ENCODE measurements around the gene DCST1. TPM values are rescaled to one million over a fixed set of nuclear protein-coding genes. Genes with fewer than 3 reads are reported as not detected.
"Not testable (repeated sequence)": the region's sequence is repeated elsewhere in the genome, so short reads cannot be mapped to it uniquely, and the experiment has no call there.

DCST1 gene
- total RNA-seq (2012; rRNA removed), result not detected in 2 replicates

- Histone ChIP-seq H3K9me3 (replicated peaks; ENCODE audit: low read length) (no peaks in the 10 kb centered on the region), H3K4me3 (ENCODE audit: low read length) (no peak within 1 kb of the TSS), H3K9ac (ENCODE audit: low read depth, low read length) (no peak within 1 kb of the TSS), H3K4me2 (ENCODE audit: low read length) (no peak within 1 kb of the TSS), H3K27me3 (ENCODE audit: control insufficient read depth, insufficient read depth, low read length) (peaks cover 17% of the 10 kb centered on the region), H3K4me1 (ENCODE audit: control insufficient read depth, insufficient read depth, low read length) (no peaks in the 10 kb centered on the region), H3K36me3 (ENCODE audit: insufficient read depth, low read length) (no peaks in the 10 kb centered on the region)
Measured at GRCh38 chr1:155033524-155033923, at the start of gene DCST1, which contains the start of gene DCST2. Gene DCST1 (plus strand): TSS chr1:155033824. CDS start chr1:155034037, 213 bp downstream. Gene DCST2 (minus strand): TSS chr1:155033781. CDS start chr1:155033701, 80 bp downstream.

GRCh38 chr1:154986736-154987135 lies 46.9 kb upstream of the DCST1 start:
- not testable (repeated sequence) for H3K4me2 ChIP-seq (ENCODE audit: low read length); H3K27me3 ChIP-seq (ENCODE audit: control insufficient read depth, insufficient read depth, low read length); H3K9me3 ChIP-seq (replicated peaks; ENCODE audit: low read length); H3K9ac ChIP-seq (ENCODE audit: low read depth, low read length); H3K4me3 ChIP-seq (ENCODE audit: low read length)
- H3K36me3 ChIP-seq (ENCODE audit: insufficient read depth, low read length), result peaks cover 36% of the 10 kb centered on the region
- peaks cover 16% of the 10 kb centered on the region for H3K4me1 ChIP-seq (ENCODE audit: control insufficient read depth, insufficient read depth, low read length)

- H3K4me3 ChIP-seq (ENCODE audit: low read length), result no peak overlapping the region
- no peak overlapping the region for H3K4me2 ChIP-seq (ENCODE audit: low read length)
- H3K36me3 ChIP-seq (ENCODE audit: insufficient read depth, low read length), result peaks cover 36% of the 10 kb centered on the region
- H3K27me3 ChIP-seq (ENCODE audit: control insufficient read depth, insufficient read depth, low read length), result no peaks in the 10 kb centered on the region
- no peak overlapping the region for H3K9ac ChIP-seq (ENCODE audit: low read depth, low read length)
- H3K4me1 ChIP-seq (ENCODE audit: control insufficient read depth, insufficient read depth, low read length), result peaks cover 15% of the 10 kb centered on the region
- H3K9me3 ChIP-seq (replicated peaks; ENCODE audit: low read length), result no peaks in the 10 kb centered on the region
Measured at GRCh38 chr1:154987326-154987725, 46.3 kb upstream of the DCST1 start.

GRCh38 chr1:154988058-154988954 lies 45.3 kb upstream of the DCST1 start:
- Histone ChIP-seq H3K4me3 (ENCODE audit: low read length) (no peak overlapping the region), H3K36me3 (ENCODE audit: insufficient read depth, low read length) (peaks cover 36% of the 10 kb centered on the region), H3K4me1 (ENCODE audit: control insufficient read depth, insufficient read depth, low read length) (peaks cover 14% of the 10 kb centered on the region), H3K4me2 (ENCODE audit: low read length) (no peak overlapping the region), H3K9ac (ENCODE audit: low read depth, low read length) (no peak overlapping the region), H3K27me3 (ENCODE audit: control insufficient read depth, insufficient read depth, low read length) (no peaks in the 10 kb centered on the region), H3K9me3 (replicated peaks; ENCODE audit: low read length) (no peaks in the 10 kb centered on the region)

GRCh38 chr1:154989195-154989860 lies 44.3 kb upstream of the DCST1 start:
- Histone ChIP-seq H3K36me3 (ENCODE audit: insufficient read depth, low read length) (peaks cover 36% of the 10 kb centered on the region), H3K4me2 (ENCODE audit: low read length) (no peak overlapping the region), H3K9ac (ENCODE audit: low read depth, low read length) (no peak overlapping the region), H3K27me3 (ENCODE audit: control insufficient read depth, insufficient read depth, low read length) (no peaks in the 10 kb centered on the region), H3K9me3 (replicated peaks; ENCODE audit: low read length) (no peaks in the 10 kb centered on the region), H3K4me3 (ENCODE audit: low read length) (no peak overlapping the region), H3K4me1 (ENCODE audit: control insufficient read depth, insufficient read depth, low read length) (peaks cover 8% of the 10 kb centered on the region)

- Histone ChIP-seq H3K9ac (ENCODE audit: low read depth, low read length) (no peak overlapping the region), H3K36me3 (ENCODE audit: insufficient read depth, low read length) (peaks cover 36% of the 10 kb centered on the region), H3K27me3 (ENCODE audit: control insufficient read depth, insufficient read depth, low read length) (no peaks in the 10 kb centered on the region), H3K4me2 (ENCODE audit: low read length) (no peak overlapping the region), H3K9me3 (replicated peaks; ENCODE audit: low read length) (no peaks in the 10 kb centered on the region), H3K4me1 (ENCODE audit: control insufficient read depth, insufficient read depth, low read length) (peaks cover 4% of the 10 kb centered on the region), H3K4me3 (ENCODE audit: low read length) (no peak overlapping the region)
Measured at GRCh38 chr1:154990276-154990675, 43.3 kb upstream of the DCST1 start.

GRCh38 chr1:154992721-154993571 lies 40.7 kb upstream of the DCST1 start:
- Histone ChIP-seq H3K9ac (ENCODE audit: low read depth, low read length) (no peak overlapping the region), H3K4me2 (ENCODE audit: low read length) (no peak overlapping the region), H3K36me3 (ENCODE audit: insufficient read depth, low read length) (peaks cover 24% of the 10 kb centered on the region), H3K9me3 (replicated peaks; ENCODE audit: low read length) (no peaks in the 10 kb centered on the region), H3K4me1 (ENCODE audit: control insufficient read depth, insufficient read depth, low read length) (peaks cover 4% of the 10 kb centered on the region), H3K4me3 (ENCODE audit: low read length) (no peak overlapping the region), H3K27me3 (ENCODE audit: control insufficient read depth, insufficient read depth, low read length) (no peaks in the 10 kb centered on the region)

- Histone ChIP-seq H3K4me2 (ENCODE audit: low read length) (no peak within 1 kb of the TSS), H3K4me3 (ENCODE audit: low read length) (no peak within 1 kb of the TSS), H3K9ac (ENCODE audit: low read depth, low read length) (no peak within 1 kb of the TSS), H3K36me3 (ENCODE audit: insufficient read depth, low read length) (peaks cover 17% of the 10 kb centered on the region), H3K4me1 (ENCODE audit: control insufficient read depth, insufficient read depth, low read length) (peaks cover 4% of the 10 kb centered on the region), H3K9me3 (replicated peaks; ENCODE audit: low read length) (no peaks in the 10 kb centered on the region), H3K27me3 (ENCODE audit: control insufficient read depth, insufficient read depth, low read length) (no peaks in the 10 kb centered on the region)
Measured at GRCh38 chr1:154993572-154994268, 39.9 kb upstream of the DCST1 start, which contains the start of gene LENEP. Gene LENEP (plus strand): TSS chr1:154993586. CDS start chr1:154993608, 22 bp downstream.

GRCh38 chr1:154994269-154994587 lies 39.4 kb upstream of the DCST1 start:
- Histone ChIP-seq H3K4me2 (ENCODE audit: low read length) (no peak overlapping the region), H3K9me3 (replicated peaks; ENCODE audit: low read length) (no peaks in the 10 kb centered on the region), H3K4me3 (ENCODE audit: low read length) (no peak overlapping the region), H3K36me3 (ENCODE audit: insufficient read depth, low read length) (peaks cover 11% of the 10 kb centered on the region), H3K4me1 (ENCODE audit: control insufficient read depth, insufficient read depth, low read length) (peaks cover 4% of the 10 kb centered on the region), H3K27me3 (ENCODE audit: control insufficient read depth, insufficient read depth, low read length) (no peaks in the 10 kb centered on the region), H3K9ac (ENCODE audit: low read depth, low read length) (no peak overlapping the region)

GRCh38 chr1:154994591-154994990 lies 39.0 kb upstream of the DCST1 start:
- H3K4me3 ChIP-seq (ENCODE audit: low read length), result no peak overlapping the region
- H3K27me3 ChIP-seq (ENCODE audit: control insufficient read depth, insufficient read depth, low read length), result no peaks in the 10 kb centered on the region
- H3K9ac ChIP-seq (ENCODE audit: low read depth, low read length), result no peak overlapping the region
- no peaks in the 10 kb centered on the region for H3K9me3 ChIP-seq (replicated peaks; ENCODE audit: low read length)
- H3K4me1 ChIP-seq (ENCODE audit: control insufficient read depth, insufficient read depth, low read length), result peaks cover 6% of the 10 kb centered on the region
- H3K36me3 ChIP-seq (ENCODE audit: insufficient read depth, low read length), result peaks cover 9% of the 10 kb centered on the region
- H3K4me2 ChIP-seq (ENCODE audit: low read length), result no peak overlapping the region

Data from skeletal muscle satellite cell (primary cell).